Measurements from ENCODE around the gene ZNF599. TPM values are rescaled to one million over a fixed set of nuclear protein-coding genes. Genes with fewer than 3 reads are reported as not detected.

Gene ZNF599
- total and polyA plus RNA-seq, 12 donors, result 3.3 to 14.3 (median 7.5) TPM

GRCh38 chr19:34733266-34733745 is 39.7 kb downstream of the ZNF599 start:
- Histone ChIP-seq H3K4me3 (peak overlapping the region in 3 of 4 donors; percentile 53 to 88 (median 67)), H3K27ac (peak overlapping the region; percentile 89 to 99 (median 97)), H3K4me1 (replicated peaks in 1 of 2) (peaks cover 8 to 14% of the 10 kb centered on the region in 2 donors), H3K36me3 (replicated peaks in 1 of 2) (peaks cover 0 to 8% of the 10 kb centered on the region in 2 donors), H3K27me3 (no peaks in the 10 kb centered on the region), H3K9me3 (replicated peaks in 1 of 3) (peaks cover 0 to 19% (median 5%) of the 10 kb centered on the region in 3 donors)
- WGBS, 4 donors, result 1 to 3% (median 2%) methylated on average over 12 to 13 of the region's 13 CpGs
- intact Hi-C loops (cut with DNase I), result no loop called here
- peak in 5 of 7 donors; percentile 63 to 88 (median 72) for DNase-seq
- TF ChIP-seq POLR2A (IDR thresholded peaks at IDR 0.05), result no peak
- TF ChIP-seq, protein P1, sequence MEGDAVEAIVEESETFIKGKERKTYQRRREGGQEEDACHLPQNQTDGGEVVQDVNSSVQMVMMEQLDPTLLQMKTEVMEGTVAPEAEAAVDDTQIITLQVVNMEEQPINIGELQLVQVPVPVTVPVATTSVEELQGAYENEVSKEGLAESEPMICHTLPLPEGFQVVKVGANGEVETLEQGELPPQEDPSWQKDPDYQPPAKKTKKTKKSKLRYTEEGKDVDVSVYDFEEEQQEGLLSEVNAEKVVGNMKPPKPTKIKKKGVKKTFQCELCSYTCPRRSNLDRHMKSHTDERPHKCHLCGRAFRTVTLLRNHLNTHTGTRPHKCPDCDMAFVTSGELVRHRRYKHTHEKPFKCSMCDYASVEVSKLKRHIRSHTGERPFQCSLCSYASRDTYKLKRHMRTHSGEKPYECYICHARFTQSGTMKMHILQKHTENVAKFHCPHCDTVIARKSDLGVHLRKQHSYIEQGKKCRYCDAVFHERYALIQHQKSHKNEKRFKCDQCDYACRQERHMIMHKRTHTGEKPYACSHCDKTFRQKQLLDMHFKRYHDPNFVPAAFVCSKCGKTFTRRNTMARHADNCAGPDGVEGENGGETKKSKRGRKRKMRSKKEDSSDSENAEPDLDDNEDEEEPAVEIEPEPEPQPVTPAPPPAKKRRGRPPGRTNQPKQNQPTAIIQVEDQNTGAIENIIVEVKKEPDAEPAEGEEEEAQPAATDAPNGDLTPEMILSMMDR (IDR thresholded peaks at IDR 0.05), result no peak

DNA sequence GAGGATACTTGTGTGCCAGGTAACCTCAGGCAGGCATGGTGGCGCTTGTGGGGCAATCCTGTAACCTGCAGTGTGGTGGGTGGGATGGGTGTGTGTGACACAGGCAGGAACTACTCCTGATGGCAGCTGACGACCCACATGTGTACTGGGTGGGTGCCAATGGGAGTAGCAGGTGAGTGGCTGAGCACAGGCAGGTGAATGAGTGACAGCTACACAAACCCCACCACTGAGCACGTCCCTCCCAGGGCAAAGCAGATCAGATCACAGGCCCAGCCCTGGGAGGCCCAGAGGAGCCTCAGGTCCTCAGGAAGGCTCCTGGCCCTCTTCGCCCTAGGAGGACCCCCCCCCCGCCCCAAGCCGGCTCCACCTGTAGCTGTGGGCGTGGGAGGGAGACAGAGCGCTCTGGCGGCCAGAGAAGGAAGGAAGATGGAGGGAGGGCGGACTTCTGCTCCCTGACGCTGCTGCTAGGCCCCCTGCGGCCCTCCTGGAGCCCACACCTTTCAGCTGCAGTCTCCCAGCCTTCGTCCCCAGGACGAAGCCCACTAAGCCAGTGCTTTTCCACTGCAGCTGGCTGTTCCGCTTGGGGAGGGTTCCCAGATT is 40.3 kb downstream of the ZNF599 start:
- Histone ChIP-seq H3K36me3 (replicated peaks in 1 of 2) (peaks cover 0 to 3% of the 10 kb centered on the region in 2 donors), H3K27me3 (no peaks in the 10 kb centered on the region), H3K4me1 (replicated peaks in 1 of 2) (peaks cover 8 to 14% of the 10 kb centered on the region in 2 donors), H3K27ac (peak overlapping the region in 1 of 5 donors; percentile 97), H3K9me3 (replicated peaks in 1 of 3) (peaks cover 0 to 15% (median 2%) of the 10 kb centered on the region in 3 donors), H3K4me3 (peak overlapping the region in 2 of 4 donors; percentile 67 to 88)
- peak in 2 of 7 donors; percentile 20 to 31 for DNase-seq
- TF ChIP-seq, protein P1 (IDR thresholded peaks at IDR 0.05), result no peak
- TF ChIP-seq POLR2A (IDR thresholded peaks at IDR 0.05), result no peak
- intact Hi-C loops (cut with DNase I), result no loop called here
- 57 to 65% (median 60%) methylated on average over 6 to 15 of the region's 15 CpGs for WGBS, 4 donors

DNA sequence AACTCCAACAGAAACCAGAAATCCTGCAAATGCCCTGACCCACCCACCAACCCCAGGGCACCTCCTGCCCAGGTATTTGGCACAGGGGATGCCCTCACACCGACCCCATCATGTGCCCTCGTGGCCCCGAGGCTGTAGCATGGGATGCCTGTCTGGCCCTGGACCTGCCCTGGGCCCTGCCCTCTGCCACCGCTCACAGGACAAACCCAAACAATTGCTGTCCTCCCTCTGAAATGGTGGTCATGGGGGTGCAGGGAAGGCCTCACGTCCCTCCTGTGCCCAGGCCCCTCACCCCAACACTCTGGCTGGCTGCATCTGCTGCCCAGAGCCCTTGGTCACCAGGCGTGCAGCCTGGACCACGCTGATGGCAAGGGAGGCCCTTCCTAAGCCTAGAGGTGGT is 41.1 kb downstream of the ZNF599 start:
- DNase-seq, result no peak
- intact Hi-C loops (cut with DNase I), result no loop called here
- Histone ChIP-seq H3K36me3 (replicated peaks in 1 of 2) (no peaks in the 10 kb centered on the region), H3K9me3 (replicated peaks in 1 of 3) (peaks cover 0 to 15% (median 0%) of the 10 kb centered on the region in 3 donors), H3K4me3 (no peak overlapping the region), H3K27me3 (no peaks in the 10 kb centered on the region), H3K4me1 (replicated peaks in 1 of 2) (peaks cover 8 to 14% of the 10 kb centered on the region in 2 donors), H3K27ac (no peak overlapping the region)
- 85 to 96% (median 93%) methylated on average over 4 to 7 of the region's 7 CpGs; no CpG with 5 or more reads in 1 of the 4 donors for WGBS, 4 donors
- no peak for TF ChIP-seq POLR2A (IDR thresholded peaks at IDR 0.05)
- TF ChIP-seq, protein P1 (IDR thresholded peaks at IDR 0.05), result no peak

GRCh38 chr19:34731019-34731829 is 41.8 kb downstream of the ZNF599 start:
- H3K36me3 ChIP-seq (replicated peaks in 1 of 2), result no peaks in the 10 kb centered on the region
- peaks cover 8 to 14% of the 10 kb centered on the region in 2 donors for H3K4me1 ChIP-seq (replicated peaks in 1 of 2)
- H3K4me3 ChIP-seq, result no peak overlapping the region
- intact Hi-C loops (cut with DNase I), result no loop called here
- WGBS, 4 donors, result 85 to 86% (median 86%) methylated on average over 4 to 11 of the region's 11 CpGs
- DNase-seq, result no peak
- peaks cover 0 to 12% (median 0%) of the 10 kb centered on the region in 3 donors for H3K9me3 ChIP-seq (replicated peaks in 1 of 3)
- H3K27me3 ChIP-seq, result no peaks in the 10 kb centered on the region
- no peak for TF ChIP-seq POLR2A (IDR thresholded peaks at IDR 0.05)
- TF ChIP-seq, protein P1 (IDR thresholded peaks at IDR 0.05), result no peak
- H3K27ac ChIP-seq, result no peak overlapping the region
